SK-N-SH treated with all-trans-retinoic acid at 6 μM for 48 hours (cell line): ENCODE data around the gene FCSK.

Experiments
- ISL1 ChIP-seq: fragments of 250-450 bp; sonication (Bioruptor Pico); IDR thresholded peaks from 2 replicates; pipeline ENCODE4 v2.1.2; 2022; ENCODE audit warnings: mild to moderate bottlenecking, moderate library complexity
- OSR1 ChIP-seq: fragments of 250-450 bp; sonication (Bioruptor Pico); IDR thresholded peaks from 2 replicates; pipeline ENCODE4 v1.8.0; 2022; ENCODE audit warnings: moderate library complexity, mild to moderate bottlenecking, inconsistent platforms
- SNAI2 ChIP-seq: fragments of 250-450 bp; sonication (Bioruptor Pico); IDR thresholded peaks from 2 replicates; pipeline ENCODE4 v1.5.0; 2020; ENCODE audit warnings: mild to moderate bottlenecking, moderate library complexity
- TCF4 ChIP-seq: fragments of 250-450 bp; sonication (Bioruptor Pico); IDR thresholded peaks from 2 replicates; pipeline ENCODE4 v1.8.0; 2021; ENCODE audit warnings: mild to moderate bottlenecking, moderate library complexity, borderline replicate concordance
- ZC3H10 ChIP-seq: fragments of 250-450 bp; sonication (Bioruptor Pico); IDR thresholded peaks from 2 replicates; pipeline ENCODE4 v1.5.1; 2021; ENCODE audit warnings: mild to moderate bottlenecking, moderate library complexity
- ZFP3 ChIP-seq: fragments of 250-450 bp; sonication (Bioruptor Pico); IDR thresholded peaks from 2 replicates; pipeline ENCODE4 v1.5.0; 2020; ENCODE audit warnings: mild to moderate bottlenecking, moderate library complexity
- ZFP30 ChIP-seq: fragments of 450-650 bp; formaldehyde crosslinking; IDR thresholded peaks from 2 replicates; pipeline ENCODE4 v1.5.0; 2022; ENCODE audit warnings: mild to moderate bottlenecking, moderate library complexity
- ZNF565 ChIP-seq: fragments of 450-650 bp; formaldehyde crosslinking; conservative IDR thresholded peaks from 2 replicates; pipeline ENCODE4 v1.5.0; 2020; ENCODE audit warnings: low read depth, mild to moderate bottlenecking, moderate library complexity
- ZNF70 ChIP-seq: fragments of 450-650 bp; formaldehyde crosslinking; IDR thresholded peaks from 2 replicates; pipeline ENCODE4 v1.5.0; 2020; ENCODE audit warnings: mild to moderate bottlenecking, moderate library complexity
- TF ChIP-seq, protein P1 (sequence below): fragments of 250-450 bp; sonication (Bioruptor Pico); IDR thresholded peaks from 2 replicates; pipeline ENCODE4 v1.8.0; 2020; ENCODE audit warnings: mild to moderate bottlenecking, moderate library complexity, borderline replicate concordance
- TF ChIP-seq, protein P2 (sequence below): fragments of 250-450 bp; sonication (Bioruptor Pico); IDR thresholded peaks from 2 replicates; pipeline ENCODE4 v1.5.1; 2020; ENCODE audit warnings: low read depth, mild to moderate bottlenecking, moderate library complexity
- TF ChIP-seq, protein P3 (sequence below): fragments of 250-450 bp; sonication (Bioruptor Pico); IDR thresholded peaks from 2 replicates; pipeline ENCODE4 v1.8.0; 2021; ENCODE audit warnings: low read depth, mild to moderate bottlenecking, moderate library complexity, borderline replicate concordance
- TF ChIP-seq, protein P4 (sequence below): fragments of 250-450 bp; sonication (Bioruptor Pico); IDR thresholded peaks from 2 replicates; pipeline ENCODE4 v1.5.1; 2021; ENCODE audit warnings: mild to moderate bottlenecking, moderate library complexity

DNA sequence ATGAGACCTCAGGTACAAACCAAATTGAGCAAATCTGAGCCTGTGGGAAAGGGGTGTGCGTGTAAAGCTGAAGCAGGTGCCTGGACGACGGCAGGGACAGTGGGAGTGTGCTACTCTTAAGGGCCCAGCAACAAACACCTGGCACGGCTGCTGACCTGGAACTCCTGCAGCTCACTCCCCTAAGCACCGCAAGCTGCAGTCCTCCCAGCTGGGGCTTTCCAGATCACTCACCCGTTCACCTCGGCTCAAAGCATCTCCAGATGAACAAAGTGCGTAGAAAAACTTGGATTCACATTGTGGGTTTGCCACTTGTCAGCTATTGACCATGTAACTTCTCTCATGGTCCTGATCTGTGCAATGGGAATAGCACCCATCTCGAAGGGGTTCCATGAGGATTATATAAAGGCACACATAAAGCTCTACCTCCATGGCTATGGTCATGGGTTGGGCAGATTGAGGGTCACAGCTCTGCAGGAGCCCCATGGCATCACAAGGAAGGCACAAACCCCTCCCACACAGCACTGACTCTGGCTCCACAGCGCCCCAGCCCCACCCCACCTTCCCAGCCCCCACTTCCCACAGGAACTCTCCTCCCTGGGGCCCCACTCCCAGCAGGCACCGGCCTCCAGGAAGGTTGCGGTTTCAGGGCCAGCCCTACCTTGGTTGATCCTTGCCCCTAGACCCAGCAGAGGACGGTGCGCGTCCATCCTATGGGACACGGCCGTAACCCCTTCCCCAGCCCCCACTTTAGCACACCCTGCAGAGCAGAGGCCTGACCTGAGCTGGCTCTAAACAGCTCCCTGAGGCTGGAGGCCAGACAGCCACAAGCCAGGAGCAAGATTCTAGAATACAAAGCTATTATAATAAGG, 37.4 kb upstream of the FCSK start:
- no peak for TF ChIP-seq ZNF70 (CRISPR knock-in tag)
- TF ChIP-seq, protein P1, sequence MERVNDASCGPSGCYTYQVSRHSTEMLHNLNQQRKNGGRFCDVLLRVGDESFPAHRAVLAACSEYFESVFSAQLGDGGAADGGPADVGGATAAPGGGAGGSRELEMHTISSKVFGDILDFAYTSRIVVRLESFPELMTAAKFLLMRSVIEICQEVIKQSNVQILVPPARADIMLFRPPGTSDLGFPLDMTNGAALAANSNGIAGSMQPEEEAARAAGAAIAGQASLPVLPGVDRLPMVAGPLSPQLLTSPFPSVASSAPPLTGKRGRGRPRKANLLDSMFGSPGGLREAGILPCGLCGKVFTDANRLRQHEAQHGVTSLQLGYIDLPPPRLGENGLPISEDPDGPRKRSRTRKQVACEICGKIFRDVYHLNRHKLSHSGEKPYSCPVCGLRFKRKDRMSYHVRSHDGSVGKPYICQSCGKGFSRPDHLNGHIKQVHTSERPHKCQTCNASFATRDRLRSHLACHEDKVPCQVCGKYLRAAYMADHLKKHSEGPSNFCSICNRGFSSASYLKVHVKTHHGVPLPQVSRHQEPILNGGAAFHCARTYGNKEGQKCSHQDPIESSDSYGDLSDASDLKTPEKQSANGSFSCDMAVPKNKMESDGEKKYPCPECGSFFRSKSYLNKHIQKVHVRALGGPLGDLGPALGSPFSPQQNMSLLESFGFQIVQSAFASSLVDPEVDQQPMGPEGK (CRISPR knock-in tag), result no peak
- TF ChIP-seq OSR1, result no peak
- TF ChIP-seq SNAI2 (CRISPR knock-in tag), result no peak
- no peak for TF ChIP-seq ZC3H10 (CRISPR knock-in tag)
- TF ChIP-seq ZFP30, result no peak
- TF ChIP-seq ZFP3 (CRISPR knock-in tag), result no peak
- TF ChIP-seq, protein P2, sequence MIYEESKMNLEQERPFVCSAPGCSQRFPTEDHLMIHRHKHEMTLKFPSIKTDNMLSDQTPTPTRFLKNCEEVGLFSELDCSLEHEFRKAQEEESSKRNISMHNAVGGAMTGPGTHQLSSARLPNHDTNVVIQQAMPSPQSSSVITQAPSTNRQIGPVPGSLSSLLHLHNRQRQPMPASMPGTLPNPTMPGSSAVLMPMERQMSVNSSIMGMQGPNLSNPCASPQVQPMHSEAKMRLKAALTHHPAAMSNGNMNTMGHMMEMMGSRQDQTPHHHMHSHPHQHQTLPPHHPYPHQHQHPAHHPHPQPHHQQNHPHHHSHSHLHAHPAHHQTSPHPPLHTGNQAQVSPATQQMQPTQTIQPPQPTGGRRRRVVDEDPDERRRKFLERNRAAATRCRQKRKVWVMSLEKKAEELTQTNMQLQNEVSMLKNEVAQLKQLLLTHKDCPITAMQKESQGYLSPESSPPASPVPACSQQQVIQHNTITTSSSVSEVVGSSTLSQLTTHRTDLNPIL, result no peak
- TF ChIP-seq, protein P3, sequence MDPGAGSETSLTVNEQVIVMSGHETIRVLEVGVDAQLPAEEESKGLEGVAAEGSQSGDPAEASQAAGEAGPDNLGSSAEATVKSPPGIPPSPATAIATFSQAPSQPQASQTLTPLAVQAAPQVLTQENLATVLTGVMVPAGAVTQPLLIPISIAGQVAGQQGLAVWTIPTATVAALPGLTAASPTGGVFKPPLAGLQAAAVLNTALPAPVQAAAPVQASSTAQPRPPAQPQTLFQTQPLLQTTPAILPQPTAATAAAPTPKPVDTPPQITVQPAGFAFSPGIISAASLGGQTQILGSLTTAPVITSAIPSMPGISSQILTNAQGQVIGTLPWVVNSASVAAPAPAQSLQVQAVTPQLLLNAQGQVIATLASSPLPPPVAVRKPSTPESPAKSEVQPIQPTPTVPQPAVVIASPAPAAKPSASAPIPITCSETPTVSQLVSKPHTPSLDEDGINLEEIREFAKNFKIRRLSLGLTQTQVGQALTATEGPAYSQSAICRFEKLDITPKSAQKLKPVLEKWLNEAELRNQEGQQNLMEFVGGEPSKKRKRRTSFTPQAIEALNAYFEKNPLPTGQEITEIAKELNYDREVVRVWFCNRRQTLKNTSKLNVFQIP (CRISPR knock-in tag), result no peak
- TF ChIP-seq ZNF565 (CRISPR knock-in tag), result no peak
- TF ChIP-seq TCF4 (CRISPR knock-in tag), result no peak
- TF ChIP-seq, protein P4, sequence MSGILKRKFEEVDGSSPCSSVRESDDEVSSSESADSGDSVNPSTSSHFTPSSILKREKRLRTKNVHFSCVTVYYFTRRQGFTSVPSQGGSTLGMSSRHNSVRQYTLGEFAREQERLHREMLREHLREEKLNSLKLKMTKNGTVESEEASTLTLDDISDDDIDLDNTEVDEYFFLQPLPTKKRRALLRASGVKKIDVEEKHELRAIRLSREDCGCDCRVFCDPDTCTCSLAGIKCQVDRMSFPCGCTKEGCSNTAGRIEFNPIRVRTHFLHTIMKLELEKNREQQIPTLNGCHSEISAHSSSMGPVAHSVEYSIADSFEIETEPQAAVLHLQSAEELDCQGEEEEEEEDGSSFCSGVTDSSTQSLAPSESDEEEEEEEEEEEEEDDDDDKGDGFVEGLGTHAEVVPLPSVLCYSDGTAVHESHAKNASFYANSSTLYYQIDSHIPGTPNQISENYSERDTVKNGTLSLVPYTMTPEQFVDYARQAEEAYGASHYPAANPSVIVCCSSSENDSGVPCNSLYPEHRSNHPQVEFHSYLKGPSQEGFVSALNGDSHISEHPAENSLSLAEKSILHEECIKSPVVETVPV (CRISPR knock-in tag), result no peak
- no peak for TF ChIP-seq ISL1
